Midbrain (tissue), 1 donor: Measurements from ENCODE around the gene ZKSCAN7.
"Not testable (repeated sequence)": the region's sequence is repeated elsewhere in the genome, so short reads cannot be mapped to it uniquely, and the experiment has no call there.

ENCODE experiments used
- DNase-seq: peaks from one replicate; lab custom pipeline; 2025; lab: John Stamatoyannopoulos, UW

The ZKSCAN7 gene

GRCh38 chr3:44554626-44555592 lies at the start of gene ZKSCAN7:
ZKSCAN7 (plus strand) TSS chr3:44555193; CDS start chr3:44557048, 1,855 bp downstream.
- DNase-seq, result peak; percentile 63

DNA sequence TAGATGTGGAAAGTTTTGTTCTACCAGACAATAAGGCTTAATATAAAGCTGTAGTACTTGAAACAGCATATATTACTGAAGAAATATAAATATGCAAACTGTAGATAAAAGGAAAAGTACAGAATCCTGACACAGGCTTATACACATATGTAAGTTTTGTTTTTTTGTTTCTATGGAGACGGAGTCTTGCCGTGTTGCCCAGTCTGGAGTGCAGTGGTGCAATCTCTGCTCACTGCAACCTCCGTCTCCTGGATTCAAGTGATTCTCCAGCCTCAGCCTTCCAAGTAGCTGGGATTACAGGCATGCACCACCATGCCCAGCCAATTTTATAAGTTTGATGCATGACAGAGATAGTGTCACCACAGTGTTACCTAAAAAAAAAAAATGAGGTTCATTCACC lies 48.4 kb upstream of the ZKSCAN7 start:
- no peak for DNase-seq

GRCh38 chr3:44506961-44507360 lies 48.0 kb upstream of the ZKSCAN7 start:
- no peak for DNase-seq

DNA sequence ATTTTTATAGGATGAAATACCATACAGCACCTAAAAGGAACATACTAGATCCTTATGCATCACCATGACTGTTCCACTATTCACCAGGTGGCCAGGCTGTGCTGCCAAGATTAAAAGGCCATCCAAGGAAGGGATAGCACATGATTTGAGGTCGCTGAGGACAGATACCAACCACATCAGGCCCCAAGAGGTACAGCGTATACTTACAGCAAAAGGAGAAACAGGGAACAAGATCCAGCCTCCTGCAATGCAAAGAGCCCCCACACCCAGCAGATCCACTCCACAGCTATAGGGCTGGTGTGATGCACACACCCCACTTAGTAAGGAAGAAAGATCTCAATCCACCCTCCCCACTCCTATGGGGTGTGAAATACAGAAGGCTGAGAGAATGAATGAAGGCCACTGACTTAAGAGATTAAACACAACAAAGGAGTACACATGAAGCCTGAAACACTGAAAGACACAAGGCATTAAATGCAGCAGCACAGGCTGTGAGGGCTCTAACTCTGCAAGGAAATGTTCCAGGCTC lies 45.5 kb upstream of the ZKSCAN7 start:
- DNase-seq, result no peak

- no peak for DNase-seq
These were observed 45.0 kb upstream of the ZKSCAN7 start for GRCh38 chr3:44510000-44510368.

GRCh38 chr3:44511238-44511566 lies 43.8 kb upstream of the ZKSCAN7 start:
- no peak for DNase-seq

GRCh38 chr3:44513513-44513912 lies 41.5 kb upstream of the ZKSCAN7 start:
- no peak for DNase-seq

GRCh38 chr3:44516230-44516629 lies 38.8 kb upstream of the ZKSCAN7 start:
- no peak for DNase-seq

DNA sequence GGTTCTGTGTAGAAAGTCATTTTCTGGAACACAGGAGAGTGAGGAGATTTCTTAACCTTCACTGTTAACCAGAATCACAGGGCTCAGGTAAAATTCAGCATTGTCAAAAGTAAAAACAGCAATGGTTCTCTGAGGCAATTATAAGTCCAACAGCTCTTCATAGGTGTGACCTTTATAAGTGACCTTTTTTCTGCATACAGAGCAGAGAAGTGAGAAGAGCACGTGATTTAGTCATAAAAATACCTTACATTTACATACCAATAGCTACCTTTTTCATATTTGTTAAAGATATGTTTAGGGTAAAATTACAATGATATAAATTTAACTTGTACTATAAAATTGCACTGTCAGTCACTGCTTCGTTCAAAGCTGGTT lies 36.2 kb upstream of the ZKSCAN7 start:
- no peak for DNase-seq

- DNase-seq, result no peak
These were observed 33.3 kb upstream of the ZKSCAN7 start for GRCh38 chr3:44521721-44522120.

- DNase-seq, result no peak
These were observed 32.5 kb upstream of the ZKSCAN7 start for GRCh38 chr3:44522494-44522933.

DNA sequence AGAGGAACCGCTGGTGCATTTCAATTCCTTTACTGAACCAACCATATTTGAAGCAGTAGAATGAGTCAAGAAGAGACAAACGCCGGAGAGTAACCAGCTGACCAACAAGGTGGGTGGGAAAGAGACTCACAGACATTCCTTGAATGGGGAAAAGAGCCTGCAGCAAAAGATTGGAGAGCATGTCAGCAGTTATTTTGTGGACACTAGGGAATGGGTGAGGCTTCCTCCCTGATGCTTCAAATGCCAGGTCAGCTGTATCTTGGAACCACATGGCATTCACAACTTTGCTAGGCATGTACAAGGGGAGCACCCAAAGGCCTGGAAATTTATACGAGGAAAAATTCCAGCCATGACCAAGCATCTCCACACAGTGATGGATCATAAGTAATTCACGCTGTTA lies 29.9 kb upstream of the ZKSCAN7 start:
- no peak for DNase-seq

GRCh38 chr3:44529927-44530326 lies 25.1 kb upstream of the ZKSCAN7 start:
- DNase-seq, result no peak

DNA sequence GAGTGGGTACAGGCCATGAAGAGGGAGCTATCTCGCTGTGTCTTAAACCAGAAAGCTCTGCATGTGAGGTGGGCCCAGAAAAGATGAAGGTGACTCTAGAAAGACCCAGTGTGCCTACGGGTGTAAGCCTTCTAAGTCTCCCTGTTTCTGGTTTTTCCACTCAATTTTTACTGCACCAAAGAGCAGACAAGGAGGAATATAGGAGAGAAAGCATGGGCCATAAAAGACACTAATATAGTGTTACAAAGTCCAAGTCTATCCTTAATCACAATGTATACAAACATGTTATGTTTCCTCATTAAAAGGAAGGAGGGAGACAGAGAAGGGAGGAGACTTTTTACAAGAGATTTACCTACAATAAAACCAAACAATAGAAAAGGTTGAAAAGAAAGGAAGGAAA lies 24.1 kb upstream of the ZKSCAN7 start:
- DNase-seq, result no peak

DNA sequence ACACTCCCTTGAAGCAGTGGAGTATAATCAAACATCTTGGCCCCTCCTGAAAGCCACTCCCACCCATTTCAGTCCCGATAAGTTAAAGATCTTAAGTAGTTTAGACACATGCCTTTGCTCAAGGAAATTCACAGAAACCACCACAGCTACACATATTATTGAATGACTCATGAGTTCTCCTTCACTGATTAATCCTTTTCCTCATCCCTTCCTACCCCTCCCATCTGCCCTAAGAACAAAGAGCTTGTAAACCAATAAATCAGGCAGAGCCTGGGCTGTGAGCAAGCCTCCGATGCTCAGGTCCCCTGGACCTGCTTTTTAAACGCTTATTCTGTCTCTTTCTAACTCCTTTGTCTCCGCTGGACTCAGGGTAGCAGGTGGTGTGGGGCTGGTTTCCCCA lies 20.3 kb upstream of the ZKSCAN7 start:
- not testable (repeated sequence) for DNase-seq

DNA sequence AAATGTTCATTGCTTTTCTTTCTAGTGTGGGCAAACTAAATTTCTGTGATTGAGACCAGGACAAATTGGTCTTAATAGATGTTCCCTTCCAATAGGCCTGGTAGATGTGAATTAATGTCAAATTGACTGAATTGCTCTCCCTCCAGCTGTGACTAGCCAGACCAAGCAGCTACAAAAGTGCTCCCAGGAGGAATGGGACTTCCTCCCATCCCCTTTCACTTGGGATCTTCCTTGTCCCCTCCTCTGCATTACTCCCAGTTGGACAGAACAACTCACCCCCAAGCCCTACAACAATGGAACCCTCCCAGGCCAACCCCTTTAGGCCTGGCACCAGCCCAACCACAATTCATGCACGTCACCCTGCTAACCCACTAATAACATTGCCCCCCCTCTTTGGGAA lies 19.6 kb upstream of the ZKSCAN7 start:
- DNase-seq, result no peak

- DNase-seq, result not testable (repeated sequence)
These were observed 10.2 kb upstream of the ZKSCAN7 start for GRCh38 chr3:44544811-44545210.

DNA sequence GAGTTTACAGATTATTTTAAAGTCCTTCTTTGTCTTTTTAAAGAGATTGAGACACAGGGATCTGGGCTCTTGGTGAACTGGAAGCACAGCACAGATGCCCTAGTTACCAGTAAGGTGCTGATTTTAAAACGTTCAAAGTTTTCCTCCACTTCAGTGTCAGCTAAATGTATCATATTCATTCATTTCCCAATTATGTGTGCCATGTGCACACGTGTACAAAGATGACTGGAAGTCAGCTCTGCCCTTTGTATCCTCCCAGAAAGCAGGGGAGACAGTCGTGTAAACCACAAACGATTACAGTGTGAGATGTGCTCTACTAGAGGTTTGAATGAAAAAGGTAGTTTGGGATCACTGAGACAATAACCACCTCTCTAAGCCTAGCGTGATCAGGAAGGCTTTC lies 730 bp downstream of the ZKSCAN7 start:
- no peak for DNase-seq

DNA sequence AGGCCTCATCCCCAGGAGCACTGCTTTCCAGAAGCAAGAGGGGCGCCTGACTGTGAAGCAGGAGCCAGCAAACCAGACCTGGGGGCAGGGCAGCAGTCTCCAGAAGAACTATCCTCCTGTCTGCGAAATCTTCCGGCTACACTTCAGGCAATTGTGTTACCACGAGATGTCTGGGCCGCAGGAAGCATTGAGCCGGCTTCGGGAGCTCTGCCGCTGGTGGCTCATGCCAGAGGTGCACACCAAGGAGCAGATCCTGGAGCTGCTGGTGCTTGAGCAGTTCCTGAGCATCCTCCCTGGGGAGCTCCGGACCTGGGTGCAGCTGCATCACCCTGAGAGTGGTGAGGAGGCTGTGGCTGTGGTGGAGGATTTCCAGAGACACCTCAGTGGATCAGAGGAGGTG lies 2.1 kb downstream of the ZKSCAN7 start:
- no peak for DNase-seq

GRCh38 chr3:44561076-44561475 lies 6.1 kb downstream of the ZKSCAN7 start:
- DNase-seq, result no peak

DNA sequence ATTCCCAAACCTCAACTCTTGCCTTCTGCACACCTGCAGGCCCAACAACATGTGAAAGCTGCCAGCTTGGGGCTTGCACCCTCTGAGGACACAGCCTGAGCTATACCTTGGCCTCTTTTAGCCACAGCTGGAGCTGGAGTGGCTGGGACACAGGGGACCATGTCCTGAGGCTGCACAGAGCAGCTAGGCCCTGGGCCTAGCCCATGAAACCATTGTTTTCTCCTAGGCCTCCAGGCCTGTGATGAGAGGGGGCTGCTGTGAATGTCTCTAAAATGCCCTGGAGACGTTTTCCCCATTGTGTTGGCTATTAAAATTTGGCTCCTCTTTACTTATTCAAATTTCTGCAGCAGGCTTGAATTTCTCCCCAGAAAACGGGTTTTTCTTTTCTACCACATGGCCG lies 7.2 kb downstream of the ZKSCAN7 start:
- DNase-seq, result no peak

GRCh38 chr3:44568561-44568960 lies 13.6 kb downstream of the ZKSCAN7 start:
- no peak for DNase-seq

DNA sequence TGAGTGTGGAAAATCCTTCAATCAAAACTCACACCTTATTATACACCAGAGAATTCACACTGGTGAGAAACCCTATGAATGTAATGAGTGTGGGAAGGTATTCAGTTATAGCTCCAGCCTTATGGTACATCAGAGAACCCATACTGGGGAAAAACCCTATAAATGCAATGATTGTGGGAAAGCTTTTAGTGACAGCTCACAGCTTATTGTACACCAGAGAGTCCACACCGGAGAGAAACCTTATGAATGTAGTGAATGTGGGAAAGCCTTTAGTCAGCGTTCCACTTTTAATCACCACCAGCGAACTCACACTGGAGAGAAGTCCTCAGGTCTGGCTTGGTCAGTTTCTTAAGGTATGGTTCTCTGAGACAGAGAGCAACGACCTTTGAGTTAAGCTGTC lies 16.0 kb downstream of the ZKSCAN7 start:
- no peak for DNase-seq

- DNase-seq, result no peak
These were observed 21.6 kb downstream of the ZKSCAN7 start for GRCh38 chr3:44576613-44577012.
